GM19043 (cell line): Measurements from ENCODE around the gene ARPC3.
A peak's percentile ranks its signal among the peaks of the same experiment; 100 is the strongest.
"Not testable (repeated sequence)": the region's sequence is repeated elsewhere in the genome, so short reads cannot be mapped to it uniquely, and the experiment has no call there.

Source experiments
- ATAC-seq: cut with Tn5 transposase; IDR thresholded peaks from one replicate; pipeline ENCODE4 v1.9.1; 2021; ENCODE audit warnings: low read depth; ENCODE audit not compliant: unreplicated experiment

Gene ARPC3

DNA sequence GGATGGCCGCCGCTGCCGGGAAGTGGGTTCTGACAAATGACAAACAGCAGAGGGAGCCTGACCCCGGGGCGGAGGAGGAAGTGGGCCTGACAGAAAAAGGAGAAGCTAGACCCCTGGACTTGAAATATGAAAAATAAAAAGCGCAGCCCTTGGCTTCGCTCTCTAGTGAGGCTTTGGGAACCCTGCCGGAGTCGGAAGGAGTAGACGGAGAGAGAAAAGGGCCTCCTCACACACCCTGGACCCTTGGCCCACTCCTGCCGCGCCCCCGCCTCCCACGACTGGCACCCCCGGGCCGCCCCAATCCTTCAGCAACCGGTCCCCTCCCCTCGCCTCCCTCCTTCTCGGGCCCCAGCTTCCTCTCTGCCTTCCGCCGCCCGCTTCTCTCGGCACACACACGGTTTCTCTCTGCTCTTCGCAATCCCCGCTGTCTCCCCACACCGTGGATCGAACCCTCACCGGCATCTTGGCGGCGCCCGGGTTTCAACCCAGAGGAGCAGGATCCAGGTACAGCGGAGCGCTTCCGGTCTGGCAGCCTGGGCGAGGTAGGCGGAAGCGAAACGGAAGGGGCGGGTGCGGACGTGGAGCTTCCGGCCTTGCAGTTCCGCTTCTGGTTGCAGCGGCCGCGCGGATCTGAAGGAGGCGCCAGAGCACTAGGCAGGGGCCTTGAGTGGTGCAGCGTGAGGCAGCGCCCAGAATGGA, at the start of gene ARPC3:
Gene ARPC3 (minus strand): TSS at position 539 of the 699 bp plus-strand sequence. CDS start 77 bp downstream, at position 462.
- peak; percentile 88 for ATAC-seq

DNA sequence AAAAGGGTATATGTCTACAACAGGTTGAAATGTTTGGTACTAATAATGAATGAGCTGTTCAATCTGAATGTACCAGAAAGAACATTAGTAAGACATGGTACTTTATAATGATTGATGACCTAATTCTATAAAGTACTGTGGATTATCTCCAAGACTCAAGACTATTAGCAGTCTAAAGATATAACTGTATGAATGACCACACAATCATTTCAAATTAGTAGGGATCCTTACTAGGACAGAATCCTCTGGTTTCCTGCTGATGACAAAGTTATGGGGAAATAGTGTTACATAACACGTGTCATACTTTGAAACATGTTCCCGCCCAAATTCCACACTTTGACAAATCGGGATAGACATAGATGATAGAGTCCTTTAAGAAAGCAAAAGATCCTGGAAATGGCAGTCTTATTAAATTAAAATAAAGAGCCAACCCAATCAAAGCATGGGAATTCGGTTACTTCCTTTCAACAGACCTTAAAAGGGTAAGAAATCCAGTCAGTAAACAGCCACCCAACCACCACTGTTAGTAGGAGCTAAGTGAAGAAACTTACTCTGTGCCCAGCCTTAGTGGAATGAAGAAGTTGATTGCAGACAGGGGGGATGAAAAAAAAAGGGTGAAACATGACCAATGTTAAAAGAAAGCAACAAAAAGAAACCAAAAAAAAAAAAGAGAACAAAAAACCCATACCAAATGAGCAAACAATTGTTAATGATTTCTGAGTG, 49.0 kb upstream of the ARPC3 start:
- no peak for ATAC-seq

DNA sequence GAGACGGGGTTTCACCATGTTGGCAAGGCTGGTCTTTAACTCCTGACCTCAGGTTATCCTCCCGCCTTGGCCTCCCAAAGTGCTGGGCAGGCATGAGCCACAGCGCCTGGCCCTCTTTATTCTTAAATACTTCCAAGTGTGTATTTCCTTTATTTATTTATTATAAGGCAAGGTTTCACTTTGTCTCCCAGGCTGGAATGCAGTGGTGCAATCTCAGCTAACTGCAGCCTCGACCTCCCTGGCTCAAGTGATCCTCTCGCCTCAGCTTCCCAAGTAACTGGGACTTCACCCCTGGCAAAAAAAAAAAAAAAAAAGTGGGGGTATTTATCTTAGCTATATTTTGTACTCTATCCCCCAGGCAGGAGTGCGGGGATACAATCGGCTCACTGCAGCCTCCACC, 25.3 kb upstream of the ARPC3 start:
- ATAC-seq, result no peak

DNA sequence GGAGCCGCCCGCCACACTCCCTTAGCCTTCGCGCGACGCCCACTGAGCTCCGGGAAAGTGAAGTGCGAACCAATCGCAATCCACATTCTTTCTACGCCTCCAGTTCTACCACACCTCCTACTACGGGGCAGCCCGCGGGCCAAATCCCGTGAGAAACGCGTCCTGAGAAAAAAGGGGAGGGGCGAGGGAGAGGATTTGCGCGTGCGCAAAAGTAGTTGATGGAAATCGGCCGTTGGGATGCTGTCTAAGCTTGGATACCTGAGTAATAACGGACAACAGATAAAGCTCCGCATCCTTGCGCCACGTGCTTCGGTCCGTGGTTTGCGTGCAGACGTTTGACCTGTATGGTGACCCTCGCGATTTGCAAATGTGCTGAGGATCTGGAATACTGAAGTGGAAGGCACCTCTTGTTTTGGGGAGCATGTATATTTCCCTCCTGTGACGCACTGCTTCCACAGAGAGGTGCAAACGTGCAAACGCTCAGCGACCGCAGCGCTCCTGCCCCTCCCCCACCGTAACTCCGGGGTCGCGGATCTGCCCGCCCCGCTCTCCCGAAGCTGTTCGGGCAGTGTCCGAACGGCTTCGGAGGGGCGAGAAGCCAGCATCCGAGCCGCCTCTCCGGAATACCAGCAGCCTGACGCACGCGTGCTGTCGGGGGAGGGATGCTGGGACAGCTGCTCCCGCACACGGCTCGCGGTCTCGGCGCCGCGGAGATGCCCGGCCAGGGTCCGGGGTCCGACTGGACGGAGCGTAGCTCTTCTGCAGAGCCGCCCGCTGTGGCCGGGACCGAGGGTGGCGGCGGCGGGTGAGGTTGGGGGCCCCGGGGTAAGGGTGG, 18.3 kb upstream of the ARPC3 start, which contains the start of the genes FAM216A and GPN3:
Gene FAM216A (plus strand): TSS at position 632 of the 835 bp plus-strand sequence. CDS start 31 bp downstream, at position 663.
Gene GPN3 (minus strand): TSS at position 44 of the 835 bp plus-strand sequence. CDS start 54 bp downstream, outside the sequence.
- ATAC-seq, result peak; percentile 65

DNA sequence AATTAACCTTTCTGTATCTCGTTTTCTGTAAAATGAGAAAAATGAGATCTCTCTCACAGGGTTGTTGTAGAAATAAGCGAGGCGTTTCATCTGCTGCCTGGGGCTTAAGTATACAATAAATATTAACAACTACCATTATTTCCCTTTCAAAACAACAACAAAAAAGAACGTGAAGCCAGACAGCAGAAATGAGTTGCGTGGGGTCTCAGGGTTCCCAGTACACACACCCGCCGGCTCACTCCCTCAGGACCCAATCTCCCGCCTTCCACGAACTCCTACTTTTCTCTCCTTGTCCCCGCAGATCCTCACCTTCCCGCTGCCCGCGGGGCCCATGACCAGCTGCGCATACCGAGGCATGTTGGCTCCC, 17.7 kb upstream of the ARPC3 start:
- ATAC-seq, result no peak

DNA sequence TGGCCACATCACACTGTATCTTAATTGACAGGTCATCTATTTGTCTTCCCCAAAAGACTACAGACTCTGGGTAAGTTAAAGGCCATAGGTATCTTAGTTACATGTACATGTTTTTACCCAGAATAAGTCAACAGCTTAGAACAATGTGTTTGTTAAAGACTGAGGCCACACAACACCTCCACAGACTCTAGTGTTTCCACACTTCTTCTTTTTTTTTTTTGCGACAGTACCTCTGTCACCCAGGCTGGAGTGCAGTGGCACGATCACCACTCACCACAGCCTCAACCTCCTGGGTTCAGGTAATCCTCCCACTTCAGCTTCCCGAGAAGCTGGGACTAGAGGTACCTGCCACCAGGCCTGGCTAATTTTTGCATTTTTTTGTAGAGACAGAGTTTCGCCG, 16.7 kb upstream of the ARPC3 start:
- ATAC-seq, result no peak

DNA sequence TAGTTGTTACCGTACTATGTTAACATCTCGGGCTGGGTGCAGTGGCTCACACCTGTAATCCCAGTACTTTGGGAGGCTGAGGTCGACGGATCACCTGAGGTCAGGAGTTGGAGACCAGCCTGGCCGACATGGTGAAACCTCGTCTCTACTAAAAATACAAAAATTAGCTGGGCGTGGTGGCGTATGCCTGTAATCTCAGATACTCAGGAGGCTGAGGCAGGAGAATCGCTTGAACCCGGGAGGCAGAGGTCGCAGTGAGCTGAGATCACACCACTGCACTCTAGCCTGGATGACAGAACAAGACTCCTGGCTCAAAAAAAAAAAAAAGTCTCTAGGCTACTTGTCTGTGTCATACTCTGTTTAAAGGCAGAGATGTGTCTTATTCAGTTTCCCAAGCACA, 15.6 kb upstream of the ARPC3 start:
- not testable (repeated sequence) for ATAC-seq

DNA sequence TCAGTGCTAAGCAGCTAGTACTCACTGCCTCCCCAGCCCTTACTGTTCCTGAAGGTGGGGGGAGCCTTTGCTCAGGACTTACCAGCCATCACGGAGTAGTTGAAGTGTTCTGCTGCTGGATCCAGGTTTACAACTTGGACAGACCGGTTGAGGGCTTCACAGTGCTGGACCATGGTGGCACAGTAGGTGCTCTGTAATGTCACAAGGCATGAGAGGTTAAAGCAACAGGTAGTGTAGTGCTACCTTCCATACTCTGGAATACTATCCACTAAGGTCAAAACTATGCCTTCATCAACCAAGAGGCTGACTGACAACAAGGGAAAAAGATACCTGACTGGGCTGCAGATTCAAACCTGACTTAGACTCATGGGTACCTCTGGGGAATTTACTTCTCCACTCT, 14.9 kb upstream of the ARPC3 start:
- ATAC-seq, result no peak

DNA sequence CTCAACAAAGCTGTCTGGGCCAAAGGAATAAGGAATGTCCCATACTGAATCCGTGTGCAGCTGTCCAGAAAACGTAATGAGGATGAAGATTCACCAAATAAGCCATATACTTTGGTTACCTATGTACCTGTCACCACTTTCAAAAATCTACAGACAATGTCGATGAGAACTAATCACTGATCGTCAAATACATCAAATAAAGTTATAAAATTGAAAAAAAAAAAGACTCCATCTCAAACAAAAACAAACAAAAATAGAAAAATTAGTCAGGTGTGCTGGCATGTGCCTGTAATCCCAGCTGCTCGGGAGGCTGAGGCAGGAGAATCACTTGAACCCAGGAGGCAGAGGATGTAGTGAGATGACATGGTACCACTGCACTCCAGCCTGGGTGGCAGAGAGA, 11.1 kb upstream of the ARPC3 start:
- ATAC-seq, result not testable (repeated sequence)

DNA sequence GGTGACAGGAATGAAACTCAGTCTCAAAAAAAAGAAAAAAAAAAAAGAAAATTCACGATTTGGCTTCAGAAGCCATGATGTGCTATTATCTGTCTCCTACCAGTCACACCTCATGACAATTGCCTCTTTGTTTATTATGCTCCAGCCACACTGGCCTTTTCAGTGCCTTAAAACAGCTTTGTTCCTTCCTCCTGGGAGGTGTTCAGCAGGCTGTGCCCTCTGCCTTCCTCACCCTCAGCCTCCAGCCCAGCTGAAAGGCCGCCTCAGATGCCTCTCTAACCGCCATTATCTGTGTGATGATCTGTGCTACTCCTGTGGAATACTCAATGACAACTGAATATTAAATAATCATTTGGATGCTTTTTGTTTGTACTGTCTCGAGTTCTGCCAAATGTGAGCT, 8.6 kb upstream of the ARPC3 start:
- no peak for ATAC-seq

DNA sequence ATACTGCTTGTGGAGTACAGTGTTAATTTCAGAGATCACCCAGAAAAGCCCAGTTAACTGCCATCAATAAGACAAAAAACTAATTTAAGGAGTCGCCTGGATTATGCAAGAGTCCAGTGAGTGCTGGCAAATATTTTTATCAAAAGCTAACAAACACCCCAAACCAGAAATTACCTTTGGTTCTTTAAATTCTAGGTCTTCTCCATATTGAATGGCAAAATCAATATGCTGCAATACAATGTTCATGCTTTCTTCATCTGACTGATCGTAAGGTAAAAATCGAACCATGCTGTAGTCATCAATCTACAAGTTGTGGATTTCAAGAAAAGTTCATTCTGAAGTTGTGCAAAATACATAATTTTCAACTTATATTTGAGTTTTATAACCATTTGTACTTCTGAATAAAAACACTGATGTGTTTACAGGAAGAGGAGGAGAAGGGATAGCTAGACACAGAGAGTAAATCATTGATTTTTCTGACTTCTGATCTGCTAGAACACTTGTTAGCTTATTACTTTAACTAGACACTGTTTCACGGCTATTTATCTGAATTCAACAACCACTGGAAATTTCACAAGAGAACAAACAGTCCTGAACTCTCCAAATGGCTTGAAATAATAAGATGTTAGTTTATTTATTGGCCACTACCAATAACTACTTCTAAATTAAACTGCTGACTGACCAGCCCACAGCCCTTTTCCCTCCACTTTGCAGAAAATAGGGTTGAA, 3.6 kb upstream of the ARPC3 start:
- no peak for ATAC-seq

DNA sequence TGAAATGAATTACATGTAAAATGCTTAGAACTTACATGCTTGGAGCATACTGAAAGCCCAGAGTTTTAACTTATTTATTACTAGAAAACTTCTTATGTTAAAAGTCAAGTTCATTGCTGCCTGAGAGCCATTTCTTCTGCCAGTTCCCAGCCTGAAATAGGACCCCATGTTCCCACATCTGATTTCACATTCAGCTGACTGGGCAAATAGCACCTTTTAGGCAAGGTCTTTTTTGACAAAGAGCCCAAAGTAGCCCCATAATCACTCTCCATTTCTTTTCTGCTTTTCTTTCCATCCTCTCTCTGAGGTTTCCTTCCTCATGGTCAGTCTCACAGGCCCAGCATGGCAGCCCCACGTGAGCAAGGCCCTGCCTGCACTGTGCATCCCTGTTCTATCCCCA, 1.1 kb upstream of the ARPC3 start:
- ATAC-seq, result no peak

DNA sequence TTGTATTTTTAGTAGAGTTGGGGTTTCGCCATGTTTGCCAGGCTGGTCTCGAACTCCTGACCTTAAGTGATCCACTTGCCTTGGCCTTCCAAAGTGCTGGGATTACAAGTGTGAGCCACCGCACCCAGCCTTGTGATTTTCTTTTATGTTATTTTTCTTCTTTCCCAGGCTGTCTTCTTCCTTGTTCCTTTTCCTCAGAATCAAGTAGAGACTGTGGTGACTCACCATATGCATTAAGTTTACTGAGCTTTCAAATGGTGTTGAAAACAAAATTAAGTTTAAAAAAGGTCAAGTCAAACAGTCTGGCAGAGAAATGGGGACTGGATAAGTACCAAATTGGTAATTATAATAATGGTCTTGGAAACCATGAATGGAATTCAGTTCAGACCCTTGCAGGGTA, 5.7 kb downstream of the ARPC3 start:
- no peak for ATAC-seq

DNA sequence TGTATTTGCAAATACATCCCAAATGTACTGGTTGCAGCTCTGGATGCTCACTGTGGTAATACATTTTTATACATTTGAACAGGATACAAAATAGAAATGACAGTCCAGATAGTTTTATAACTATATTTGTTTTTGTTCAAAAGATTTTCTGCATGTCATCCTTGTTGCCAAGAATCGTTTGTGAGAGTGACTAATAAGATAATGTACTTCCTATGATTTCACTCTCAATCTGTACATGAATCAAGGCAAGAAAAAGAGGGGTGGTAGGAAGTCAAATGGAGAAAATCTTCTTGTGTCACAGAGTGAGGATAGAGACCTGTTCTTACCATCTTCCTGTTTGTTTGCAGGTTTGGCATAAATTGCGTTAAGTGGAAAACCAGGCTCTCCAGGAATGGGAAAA, 13.9 kb downstream of the ARPC3 start:
- ATAC-seq, result no peak

DNA sequence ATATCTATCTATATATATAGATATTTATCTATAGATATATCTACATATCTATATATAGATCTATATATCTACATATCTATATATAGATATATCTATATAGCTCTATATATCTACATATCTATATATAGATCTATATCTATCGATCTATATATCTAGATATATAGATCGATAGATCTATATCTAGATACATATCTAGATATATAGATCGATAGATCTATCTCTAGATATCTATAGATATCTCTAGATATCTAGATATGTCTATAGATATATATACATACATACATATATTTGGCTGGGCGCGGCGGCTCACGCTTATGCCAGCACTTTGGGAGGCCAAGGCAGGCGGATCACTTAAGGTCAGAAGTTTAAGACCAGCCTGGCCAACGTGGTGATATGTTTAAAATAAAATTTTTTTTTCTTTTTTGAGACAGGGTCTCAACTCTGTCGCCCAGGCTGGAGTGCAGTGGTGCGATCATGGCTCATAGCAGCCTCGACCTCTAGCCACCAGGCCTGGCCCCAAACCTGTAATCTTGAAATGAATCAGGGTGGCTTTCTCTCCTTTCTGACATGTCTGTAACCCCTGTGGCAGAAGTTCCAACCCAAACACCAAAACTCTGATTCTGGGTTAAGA, 18.1 kb downstream of the ARPC3 start:
- no peak for ATAC-seq

DNA sequence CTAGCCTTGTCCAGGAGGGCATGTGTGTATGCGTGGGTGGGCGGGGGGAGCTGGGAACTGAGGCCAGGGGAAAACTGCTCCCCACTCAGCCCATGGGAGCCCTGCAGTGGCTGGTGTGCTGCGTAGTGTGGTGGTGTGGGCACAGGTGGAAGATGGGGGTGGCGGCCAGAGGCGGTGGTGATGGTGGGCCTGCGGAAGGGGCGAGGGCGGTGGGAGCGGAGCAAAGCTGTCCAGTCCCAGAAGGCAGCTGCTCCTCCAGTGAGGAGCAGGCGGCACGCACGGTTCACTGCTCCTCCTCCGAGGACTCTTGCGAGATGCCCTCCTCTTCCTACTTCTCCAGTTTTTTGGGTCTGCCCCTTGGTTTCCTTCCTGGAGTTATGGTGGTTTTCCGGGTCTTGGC, 20.5 kb downstream of the ARPC3 start:
- ATAC-seq, result not testable (repeated sequence)

DNA sequence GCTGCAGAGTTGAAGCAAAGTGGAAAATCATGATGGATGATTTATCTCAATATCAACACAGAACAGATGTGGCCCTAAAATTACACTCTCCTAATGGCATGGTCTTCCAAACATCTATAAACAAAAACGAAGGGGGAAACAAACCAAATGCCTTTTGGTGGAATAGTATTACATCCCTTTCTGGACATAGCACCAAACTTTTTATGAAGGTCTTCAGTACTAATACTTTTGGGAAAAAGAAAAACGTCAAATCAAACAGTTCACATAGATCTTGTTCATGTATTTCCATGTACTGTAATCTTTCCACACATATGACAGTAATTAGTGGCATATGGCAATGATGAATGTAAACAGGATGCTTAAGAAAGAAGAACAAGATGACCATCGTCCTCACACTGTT, 23.7 kb downstream of the ARPC3 start:
- ATAC-seq, result no peak

DNA sequence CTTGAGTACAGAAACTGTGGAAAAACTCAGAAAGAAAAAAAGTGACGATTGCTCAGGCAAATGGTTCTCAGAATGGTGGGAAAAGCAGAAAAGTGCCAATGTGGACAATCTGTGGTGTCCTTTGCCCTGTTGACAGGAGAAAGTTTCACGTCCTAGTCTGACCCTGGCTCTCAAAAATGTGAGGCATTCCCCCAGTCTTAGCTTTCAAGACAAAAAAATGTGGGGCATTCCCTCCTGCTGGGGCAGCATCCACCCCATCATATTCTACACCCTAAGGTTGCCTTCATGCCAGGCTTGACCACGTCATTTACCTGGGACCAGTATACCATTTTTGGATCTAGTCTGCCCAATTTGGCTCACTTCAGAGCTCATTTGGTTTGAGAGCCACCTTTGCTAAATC, 25.9 kb downstream of the ARPC3 start:
- ATAC-seq, result no peak

DNA sequence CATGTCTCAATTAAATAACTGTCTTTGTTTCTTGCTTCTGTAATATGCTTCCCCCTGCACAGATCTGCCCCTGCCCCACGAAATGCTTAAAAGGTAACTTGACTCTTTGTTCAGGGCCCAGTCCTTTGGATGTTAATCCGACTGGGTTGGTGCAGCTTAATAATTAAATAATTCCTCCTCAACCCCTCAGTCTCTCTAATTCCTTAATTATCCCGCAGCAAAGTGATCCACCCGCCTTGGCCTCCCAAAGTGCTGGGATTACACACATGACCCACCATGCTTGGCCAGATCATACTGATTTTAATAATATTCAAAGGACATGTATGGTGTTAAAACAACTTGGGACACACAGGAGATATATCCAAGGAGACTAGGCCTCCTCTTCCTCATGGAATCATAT, 28.4 kb downstream of the ARPC3 start:
- no peak for ATAC-seq

DNA sequence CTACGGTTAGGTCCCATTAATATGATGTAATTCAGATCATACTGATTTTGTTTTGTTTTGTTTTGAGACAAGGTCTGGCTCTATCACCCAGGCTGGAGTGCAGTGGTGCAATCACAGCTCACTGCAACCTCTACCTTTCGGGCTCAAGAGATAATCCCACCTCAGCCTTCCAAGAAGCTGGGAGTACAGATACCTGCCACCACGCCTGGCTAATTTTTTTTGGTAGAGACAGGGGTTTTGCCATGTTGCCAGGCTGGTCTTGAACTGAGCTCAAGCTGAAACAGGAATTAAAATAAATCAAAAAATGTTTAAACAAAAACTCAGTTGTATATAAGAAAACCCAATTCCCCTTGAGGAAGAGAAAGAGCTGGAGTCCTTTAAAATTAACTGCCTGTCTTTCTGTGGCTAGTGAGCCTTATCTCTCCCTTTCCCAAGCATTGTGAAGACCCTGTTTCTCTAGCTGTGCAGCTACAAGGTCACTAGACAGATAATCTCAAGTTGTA, 28.9 kb downstream of the ARPC3 start:
- ATAC-seq, result no peak
